Activated CD4-positive, alpha-beta T cell treated with anti-CD3 and anti-CD28 coated beads for 24 hours (primary cell): ENCODE data around the gene ZFYVE1.
"Not testable (repeated sequence)": the region's sequence is repeated elsewhere in the genome, so short reads cannot be mapped to it uniquely, and the experiment has no call there.

Source experiments
- DNase-seq, 2 donors: peaks; one replicate each; pipeline ENCODE4 v3.0.0-alpha.2; 2020; ENCODE audit warnings: low read depth in 2 of 2

ZFYVE1 gene

DNA sequence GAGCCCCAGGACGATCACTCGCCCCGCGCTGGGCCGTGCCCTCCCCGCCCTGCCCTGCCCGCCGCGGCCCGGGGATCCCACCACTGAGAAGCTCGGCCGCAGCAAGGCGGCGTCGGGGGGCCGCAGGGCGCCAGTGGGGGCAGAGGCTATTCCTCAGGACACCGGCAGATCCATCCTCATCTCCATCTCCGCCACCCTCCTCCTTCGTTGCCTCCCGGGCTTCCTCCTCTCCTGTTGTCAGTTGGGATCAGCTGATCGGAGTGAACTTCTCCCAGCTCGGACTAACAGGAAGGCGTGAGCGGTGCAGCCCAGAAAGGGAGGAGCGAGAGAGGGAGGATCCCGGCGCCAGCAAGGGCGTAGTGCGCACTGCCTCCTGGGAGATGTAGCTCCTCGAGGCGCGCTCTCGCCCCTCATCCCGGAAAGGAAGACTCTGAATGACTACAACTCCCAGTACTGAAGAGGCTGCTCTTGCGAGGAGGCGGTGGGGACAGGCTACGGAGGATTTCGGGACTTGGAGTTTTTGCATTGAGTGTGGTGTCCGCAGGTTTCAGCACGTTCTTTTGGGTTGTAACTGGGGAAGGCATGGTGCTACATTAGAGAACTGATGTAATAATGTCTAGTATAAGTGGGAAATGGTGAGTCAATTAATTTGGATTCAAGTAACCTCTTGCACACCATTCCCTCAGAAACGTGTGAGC lies at the start of gene ZFYVE1:
Gene ZFYVE1, minus strand, starts transcription at position 262 of the 698 bp plus-strand sequence. CDS start 2,598 bp downstream, outside the sequence.
- DNase-seq, result peak; percentile 83 to 87

- no peak for DNase-seq
These were observed 42.7 kb upstream of the ZFYVE1 start for GRCh38 chr14:73069585-73069984.

DNA sequence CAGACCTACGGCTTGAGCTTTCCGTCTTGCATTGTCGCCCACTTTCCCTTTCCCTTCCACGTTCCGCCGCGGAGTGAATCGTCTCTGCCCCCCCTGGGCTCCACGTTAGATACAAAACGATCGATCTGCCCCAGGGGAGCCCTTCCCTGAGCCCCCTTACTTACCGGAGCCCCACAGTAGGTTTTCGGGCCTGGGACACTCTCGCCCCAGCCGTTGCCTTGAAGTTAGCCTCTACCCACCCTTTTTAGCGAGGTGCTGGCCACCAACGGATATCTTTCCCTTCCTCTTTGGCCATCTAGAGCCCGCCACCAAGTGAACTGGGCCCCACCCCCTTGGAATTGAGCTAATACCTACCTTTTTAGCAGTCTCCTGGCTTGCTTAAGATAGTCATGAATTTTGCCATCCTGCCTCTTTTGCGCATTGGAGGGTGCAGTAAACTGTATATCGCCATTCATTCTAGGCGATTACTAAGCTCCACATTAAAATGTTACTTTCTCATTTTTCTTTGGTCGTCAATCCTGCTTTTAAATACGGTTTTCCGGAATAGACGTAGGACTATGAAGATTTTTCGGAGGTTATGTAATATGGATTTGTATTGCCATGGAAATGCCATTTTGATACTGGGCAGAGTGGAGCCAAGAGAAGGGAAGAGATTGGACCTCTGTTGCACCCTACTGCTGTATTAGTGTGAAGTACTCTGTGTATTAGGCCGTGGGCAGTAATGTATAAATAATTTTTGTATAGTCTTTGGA lies 32.2 kb upstream of the ZFYVE1 start:
- peak in 1 of 2 donors; percentile 6 for DNase-seq

DNA sequence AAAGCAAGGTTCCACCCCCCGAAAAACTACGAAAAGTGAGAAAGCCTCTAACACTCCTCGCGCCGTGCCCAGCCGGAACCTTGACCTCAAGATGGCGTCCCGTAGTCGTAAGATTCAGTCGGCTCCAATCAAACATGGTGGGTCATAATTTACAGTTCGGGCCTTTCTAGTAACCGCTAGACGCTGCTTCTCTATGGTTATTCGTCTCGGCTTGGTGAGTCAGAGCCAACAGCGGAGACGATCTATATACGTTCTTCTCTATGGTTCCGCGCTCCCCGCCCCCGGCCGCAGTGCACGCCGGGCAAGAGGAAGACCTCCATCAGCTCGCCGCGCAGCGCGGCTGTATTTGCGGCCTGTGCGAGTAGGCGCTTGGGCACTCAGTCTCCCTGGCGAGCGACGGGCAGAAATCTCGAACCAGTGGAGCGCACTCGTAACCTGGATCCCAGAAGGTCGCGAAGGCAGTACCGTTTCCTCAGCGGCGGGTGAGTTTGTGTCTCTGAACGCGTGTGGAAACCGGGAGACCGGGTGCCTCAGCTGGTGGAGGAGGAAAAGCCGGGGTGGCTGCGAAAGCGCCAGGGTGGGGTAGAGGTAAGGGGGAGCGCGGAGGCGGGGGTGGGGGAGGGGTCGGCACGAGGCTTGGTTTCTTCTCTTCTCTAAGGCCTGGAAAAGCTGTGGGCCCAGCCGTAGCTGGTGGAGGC lies 31.5 kb upstream of the ZFYVE1 start, which contains the start of gene RBM25:
Gene RBM25, plus strand, starts transcription at position 311 of the 698 bp plus-strand sequence. CDS start 13,108 bp downstream, outside the sequence.
- peak; percentile 88 to 90 for DNase-seq

- DNase-seq, result no peak
These were observed 31.0 kb upstream of the ZFYVE1 start for GRCh38 chr14:73057944-73058223.

- DNase-seq, result no peak
These were observed 28.3 kb upstream of the ZFYVE1 start for GRCh38 chr14:73055251-73055650.

GRCh38 chr14:73049428-73049827 lies 22.5 kb upstream of the ZFYVE1 start:
- DNase-seq, result no peak

- DNase-seq, result no peak
These were observed 20.9 kb upstream of the ZFYVE1 start for GRCh38 chr14:73047808-73048207.

DNA sequence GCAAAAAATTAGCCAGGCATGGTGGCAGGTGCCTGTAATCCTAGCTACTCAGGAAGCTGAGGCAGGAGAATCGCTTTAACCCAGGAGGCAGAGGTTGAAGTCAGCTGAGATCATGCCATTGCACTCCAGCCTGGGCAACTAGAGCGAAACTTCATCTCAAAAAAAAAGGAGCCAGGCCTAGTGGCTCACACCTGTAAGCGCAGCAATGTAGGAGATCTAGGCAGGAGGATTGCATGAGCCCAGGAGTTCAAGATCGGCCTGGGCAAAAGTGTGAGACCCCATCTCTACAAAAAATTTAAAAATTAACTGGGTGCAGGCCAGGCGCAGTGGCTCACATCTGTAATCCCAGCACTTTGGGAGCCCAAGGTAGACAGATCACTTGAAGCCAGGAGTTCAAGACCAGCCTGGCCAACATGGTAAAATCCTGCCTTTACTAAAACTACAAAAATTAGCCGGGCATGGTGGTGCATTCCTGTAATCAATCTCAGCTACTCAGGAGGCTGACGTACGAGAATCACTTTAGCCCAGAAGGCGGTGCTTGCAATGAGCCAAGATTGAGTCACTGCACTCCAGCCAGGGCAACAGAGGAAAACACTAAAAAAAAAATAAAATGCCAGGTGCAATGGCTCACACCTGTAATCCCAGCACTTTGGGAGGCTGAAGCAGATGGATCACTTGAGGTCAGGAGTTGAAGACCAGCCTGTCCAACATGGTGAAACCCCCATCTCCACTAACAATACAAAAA lies 10.0 kb upstream of the ZFYVE1 start:
- not testable (repeated sequence) for DNase-seq

DNA sequence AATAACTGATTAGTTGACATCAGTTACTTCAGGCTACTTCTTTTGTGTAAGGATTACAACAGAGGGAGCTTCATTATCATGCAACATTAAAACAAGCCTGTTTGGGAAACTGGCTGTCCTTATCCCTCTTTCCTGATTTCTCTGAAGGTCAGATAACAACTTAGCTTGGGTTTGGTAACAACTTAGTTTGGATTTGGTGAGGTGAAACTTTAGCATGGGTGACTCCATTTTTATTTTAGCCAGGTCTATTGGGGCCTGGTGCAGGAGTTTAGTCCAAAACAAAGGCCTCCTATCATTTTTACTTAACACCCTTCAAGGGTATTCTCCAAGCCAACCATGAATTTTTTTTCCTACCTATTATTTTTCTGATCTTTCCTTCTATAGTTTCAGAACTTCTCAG lies 1.1 kb upstream of the ZFYVE1 start:
- DNase-seq, result no peak

GRCh38 chr14:73027546-73027945 lies 640 bp upstream of the ZFYVE1 start:
- no peak for DNase-seq

DNA sequence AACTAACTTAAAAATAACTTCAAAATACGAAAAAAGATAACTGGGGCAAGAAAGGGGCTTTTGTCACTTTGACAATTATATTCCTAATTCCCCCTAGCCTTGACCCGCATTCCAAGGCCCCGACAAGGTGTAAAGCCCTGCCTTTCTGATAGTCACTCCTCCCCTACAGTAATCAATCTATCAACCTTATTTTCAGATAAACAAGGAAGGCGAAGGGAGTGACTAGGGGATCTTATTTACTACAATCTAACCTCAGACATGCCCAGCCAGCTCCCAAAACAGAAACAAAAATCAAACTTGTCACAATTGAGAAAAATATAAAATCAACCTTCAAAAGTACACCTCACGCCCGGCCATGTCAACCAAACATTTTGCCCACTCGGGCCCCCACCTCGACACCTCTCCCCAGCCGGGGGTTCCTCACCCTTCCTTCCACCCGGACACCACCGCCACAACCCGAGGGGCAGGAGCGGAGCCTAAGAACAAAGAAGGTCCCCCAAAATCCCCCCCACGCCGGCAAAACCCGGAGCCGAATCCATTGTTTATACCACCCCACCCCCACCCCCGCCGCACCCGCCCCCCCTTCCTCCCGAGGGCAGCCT lies 562 bp downstream of the ZFYVE1 start:
- DNase-seq, result no peak

GRCh38 chr14:73025544-73025943 lies 1.4 kb downstream of the ZFYVE1 start:
- no peak for DNase-seq

GRCh38 chr14:73022051-73022450 lies 4.9 kb downstream of the ZFYVE1 start:
- no peak for DNase-seq

DNA sequence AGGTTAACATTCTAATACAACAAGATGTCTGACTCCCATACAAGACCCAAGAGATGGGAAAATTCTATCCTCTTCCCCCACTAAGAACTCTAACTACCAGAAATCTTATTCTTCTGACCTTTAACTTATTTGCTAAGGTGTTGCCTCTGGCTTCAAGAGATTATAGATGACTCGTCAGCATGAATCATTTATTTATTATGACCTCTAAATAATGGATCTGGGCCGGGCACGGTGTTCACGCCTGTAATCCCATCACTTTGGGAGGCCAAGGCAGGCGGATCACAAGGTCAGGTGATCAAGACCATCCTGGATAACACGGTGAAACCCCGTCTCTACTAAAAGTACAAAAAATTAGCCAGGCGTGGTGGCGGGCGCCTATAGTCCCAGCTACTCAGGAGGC lies 10.9 kb downstream of the ZFYVE1 start:
- not testable (repeated sequence) for DNase-seq

DNA sequence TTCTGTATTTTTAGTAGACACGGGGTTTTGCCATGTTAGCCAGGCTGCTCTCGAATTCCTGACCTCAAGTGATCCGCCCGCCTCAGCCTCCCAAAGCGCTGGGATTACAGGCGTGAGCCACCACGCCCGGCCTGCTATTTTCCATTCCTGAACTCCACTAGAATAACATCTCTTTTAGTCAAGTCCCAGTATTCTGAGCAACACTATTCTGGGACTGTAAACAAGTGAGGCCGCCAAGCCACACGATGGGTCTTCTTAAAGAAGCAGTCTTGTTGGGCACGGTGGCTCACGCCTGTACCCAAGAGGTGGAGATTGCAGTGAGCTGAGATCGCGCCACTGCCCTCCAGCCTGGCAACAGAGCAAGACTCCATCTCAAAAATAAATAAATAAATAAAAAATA lies 11.4 kb downstream of the ZFYVE1 start:
- not testable (repeated sequence) for DNase-seq

DNA sequence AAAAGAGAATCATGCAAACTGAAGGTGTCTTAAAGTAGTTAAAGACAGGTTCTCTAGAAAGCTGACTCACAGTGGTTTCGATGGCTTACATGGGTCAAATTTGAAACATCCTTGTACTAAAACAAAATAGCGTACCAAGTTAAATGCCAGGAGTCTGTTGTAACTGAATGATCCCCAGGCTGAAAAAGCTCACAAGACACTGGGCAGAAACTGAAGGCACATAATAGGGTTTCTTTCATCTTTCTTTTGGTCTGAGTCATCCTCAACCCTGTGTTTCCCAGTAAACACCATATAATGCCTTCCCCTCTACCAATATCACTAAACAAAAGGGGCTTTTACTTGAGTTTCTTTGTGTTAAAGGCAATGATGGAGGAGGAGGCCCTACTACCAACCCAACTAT lies 12.8 kb downstream of the ZFYVE1 start:
- no peak for DNase-seq

DNA sequence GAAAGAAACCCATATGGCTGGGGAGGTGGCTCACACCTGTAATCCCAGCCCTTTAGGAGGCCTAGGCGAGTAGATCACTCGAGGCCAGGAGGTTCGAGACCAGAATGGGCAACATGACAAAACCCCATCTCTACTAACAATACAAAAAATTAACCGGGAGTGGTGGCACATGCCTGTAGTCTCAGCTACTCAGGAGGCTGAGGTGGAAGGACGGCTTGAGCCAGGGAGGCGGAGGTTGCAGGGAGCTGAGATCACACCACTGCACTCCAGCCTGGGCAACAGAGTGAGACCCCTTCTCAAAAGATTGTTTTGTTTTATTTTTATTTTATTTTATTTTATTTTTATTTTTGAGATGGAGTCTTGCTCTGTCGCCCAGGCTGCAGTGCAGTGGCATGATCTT lies 15.7 kb downstream of the ZFYVE1 start:
- DNase-seq, result not testable (repeated sequence)

GRCh38 chr14:73008501-73008900 lies 18.4 kb downstream of the ZFYVE1 start:
- no peak for DNase-seq

DNA sequence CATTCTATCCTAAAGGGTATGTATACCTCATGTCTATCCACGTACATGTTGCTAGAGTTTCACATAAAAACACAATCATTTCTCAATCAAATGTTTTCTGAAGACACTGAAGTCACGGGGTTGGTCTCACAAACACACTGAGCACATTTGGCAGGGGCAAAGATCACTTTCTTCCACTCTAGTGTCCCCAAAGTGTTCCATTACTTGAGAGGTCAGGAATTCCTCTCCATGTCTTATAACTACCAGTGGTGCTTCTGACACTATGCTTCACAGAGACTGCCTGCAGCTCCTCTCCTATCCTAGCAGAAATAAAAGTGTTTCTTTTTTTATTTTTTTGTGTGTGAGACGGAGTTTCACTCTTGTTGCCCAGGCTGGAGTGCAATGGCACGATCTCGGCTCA lies 19.1 kb downstream of the ZFYVE1 start:
- DNase-seq, result no peak

GRCh38 chr14:73004641-73005040 lies 22.3 kb downstream of the ZFYVE1 start:
- not testable (repeated sequence) for DNase-seq

DNA sequence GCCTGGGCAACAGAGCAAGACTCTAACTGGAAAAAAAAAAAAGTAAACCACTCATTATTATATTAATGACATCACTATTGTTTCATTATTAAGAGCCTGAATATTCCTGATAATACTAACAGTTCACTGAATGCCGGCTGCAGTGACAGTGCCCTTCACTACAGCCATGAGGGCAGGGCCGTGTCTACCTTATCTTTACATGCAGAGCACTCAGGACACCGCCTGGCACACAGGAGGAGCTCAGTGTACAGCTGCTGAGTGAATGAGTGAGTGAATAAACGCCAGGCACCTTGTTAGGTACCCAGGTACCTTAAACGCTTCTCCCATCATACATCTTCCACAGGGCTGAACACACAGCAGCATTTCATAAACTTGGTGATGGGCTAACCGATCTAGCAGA lies 23.2 kb downstream of the ZFYVE1 start:
- DNase-seq, result no peak
